ENCODE results near the gene CCL27. TPM values are rescaled to one million over a fixed set of nuclear protein-coding genes. Genes with fewer than 3 reads are reported as not detected.

The CCL27 gene
- total RNA-seq, 1 experiment from 2014 or later, result not detected

- Histone ChIP-seq H2AFZ (ENCODE audit: low read length) (no peak overlapping the region), H3K4me2 (ENCODE audit: low read depth, low read length, poor library complexity, severe bottlenecking) (no peak overlapping the region), H3K4me1 (ENCODE audit: low read length) (peaks cover 27% of the 10 kb centered on the region), H3K9me3 (ENCODE audit: low read length) (no peaks in the 10 kb centered on the region), H3K9ac (ENCODE audit: low read length) (no peak overlapping the region), H3K9me2 (replicated peaks; ENCODE audit: insufficient read depth, low read length) (no peaks in the 10 kb centered on the region), H3K27ac (ENCODE audit: low read length) (no peak overlapping the region), H3K36me3 (ENCODE audit: insufficient read depth, low read length) (peaks cover 10% of the 10 kb centered on the region; the same call in 1 of the 2 replicates), H3K4me3 (ENCODE audit: low read length) (no peak overlapping the region), H3K79me2 (ENCODE audit: low read length) (peaks cover 22% of the 10 kb centered on the region), H4K20me1 (ENCODE audit: insufficient read depth, low read depth, low read length) (peaks cover 18% of the 10 kb centered on the region), H3K27me3 (ENCODE audit: low read length) (no peaks in the 10 kb centered on the region)
- DNase-seq, result no peak
Measured at GRCh38 chr9:34633166-34633565, 29.3 kb downstream of the CCL27 start.

DNA sequence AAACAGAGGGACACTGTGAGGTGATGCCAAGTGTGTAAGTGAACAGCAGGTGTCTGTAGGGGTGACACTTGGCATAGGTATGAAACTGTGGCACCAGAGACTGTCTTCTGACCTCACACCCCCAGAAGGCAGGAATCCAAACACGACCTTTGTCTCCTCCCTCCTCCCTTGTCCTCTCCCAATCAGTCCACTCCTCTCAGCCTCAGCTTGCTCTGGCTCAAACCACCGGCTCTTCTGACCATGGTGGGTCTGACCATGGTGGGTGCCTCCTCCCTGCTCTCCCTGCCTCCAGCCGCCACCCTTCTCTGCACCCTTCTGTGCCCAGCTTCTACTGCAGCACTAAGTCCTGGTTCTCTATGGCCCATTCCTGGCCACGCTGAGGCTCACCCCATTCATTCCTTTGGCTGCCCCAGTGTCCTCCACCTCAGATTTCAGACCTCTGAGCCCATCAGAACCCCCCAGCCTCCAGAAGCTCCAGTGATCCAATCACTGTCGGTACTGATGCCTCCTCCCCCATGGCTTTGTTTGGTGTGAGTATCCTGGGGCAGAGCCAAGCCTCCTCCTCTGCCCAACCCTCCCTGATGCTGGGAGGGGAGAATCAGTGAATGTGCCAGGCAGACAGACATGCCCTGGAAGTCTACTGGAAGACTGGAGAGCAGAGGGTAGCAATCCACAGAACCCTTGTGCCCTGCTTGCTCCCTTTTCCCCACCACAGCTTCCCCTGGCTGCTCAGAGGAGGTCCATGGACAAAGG, 31.9 kb downstream of the CCL27 start:
- Histone ChIP-seq H3K9me2 (replicated peaks; ENCODE audit: insufficient read depth, low read length) (no peaks in the 10 kb centered on the region), H3K36me3 (ENCODE audit: insufficient read depth, low read length) (peaks cover 6% of the 10 kb centered on the region; the same call in 1 of the 2 replicates), H4K20me1 (ENCODE audit: insufficient read depth, low read depth, low read length) (peaks cover 13% of the 10 kb centered on the region), H3K4me1 (ENCODE audit: low read length) (peaks cover 12% of the 10 kb centered on the region), H3K79me2 (ENCODE audit: low read length) (peaks cover 4% of the 10 kb centered on the region; the same call in 1 of the 2 replicates), H3K4me3 (ENCODE audit: low read length) (no peak overlapping the region), H2AFZ (ENCODE audit: low read length) (no peak overlapping the region), H3K9me3 (ENCODE audit: low read length) (no peaks in the 10 kb centered on the region), H3K4me2 (ENCODE audit: low read depth, low read length, poor library complexity, severe bottlenecking) (no peak overlapping the region), H3K27ac (ENCODE audit: low read length) (no peak overlapping the region), H3K9ac (ENCODE audit: low read length) (no peak overlapping the region), H3K27me3 (ENCODE audit: low read length) (0 out of 2 replicates have a peak, but pooled peaks cover 4% of the 10 kb centered on the region)
- peak; percentile 38 for DNase-seq

GRCh38 chr9:34629491-34629808, 33.0 kb downstream of the CCL27 start:
- Histone ChIP-seq H3K4me1 (ENCODE audit: low read length) (peaks cover 7% of the 10 kb centered on the region), H4K20me1 (ENCODE audit: insufficient read depth, low read depth, low read length) (0 out of 2 replicates have a peak, but pooled peaks cover 3% of the 10 kb centered on the region), H3K4me2 (ENCODE audit: low read depth, low read length, poor library complexity, severe bottlenecking) (no peak overlapping the region), H3K27me3 (ENCODE audit: low read length) (0 out of 2 replicates have a peak, but pooled peaks cover 4% of the 10 kb centered on the region), H3K27ac (ENCODE audit: low read length) (no peak overlapping the region), H3K4me3 (ENCODE audit: low read length) (no peak overlapping the region; the same call in 1 of the 2 replicates), H3K9me2 (replicated peaks; ENCODE audit: insufficient read depth, low read length) (no peaks in the 10 kb centered on the region), H3K9ac (ENCODE audit: low read length) (no peak overlapping the region), H3K79me2 (ENCODE audit: low read length) (no peaks in the 10 kb centered on the region), H3K9me3 (ENCODE audit: low read length) (no peaks in the 10 kb centered on the region), H3K36me3 (ENCODE audit: insufficient read depth, low read length) (no peaks in the 10 kb centered on the region), H2AFZ (ENCODE audit: low read length) (no peak overlapping the region)
- DNase-seq, result peak; percentile 38

DNA sequence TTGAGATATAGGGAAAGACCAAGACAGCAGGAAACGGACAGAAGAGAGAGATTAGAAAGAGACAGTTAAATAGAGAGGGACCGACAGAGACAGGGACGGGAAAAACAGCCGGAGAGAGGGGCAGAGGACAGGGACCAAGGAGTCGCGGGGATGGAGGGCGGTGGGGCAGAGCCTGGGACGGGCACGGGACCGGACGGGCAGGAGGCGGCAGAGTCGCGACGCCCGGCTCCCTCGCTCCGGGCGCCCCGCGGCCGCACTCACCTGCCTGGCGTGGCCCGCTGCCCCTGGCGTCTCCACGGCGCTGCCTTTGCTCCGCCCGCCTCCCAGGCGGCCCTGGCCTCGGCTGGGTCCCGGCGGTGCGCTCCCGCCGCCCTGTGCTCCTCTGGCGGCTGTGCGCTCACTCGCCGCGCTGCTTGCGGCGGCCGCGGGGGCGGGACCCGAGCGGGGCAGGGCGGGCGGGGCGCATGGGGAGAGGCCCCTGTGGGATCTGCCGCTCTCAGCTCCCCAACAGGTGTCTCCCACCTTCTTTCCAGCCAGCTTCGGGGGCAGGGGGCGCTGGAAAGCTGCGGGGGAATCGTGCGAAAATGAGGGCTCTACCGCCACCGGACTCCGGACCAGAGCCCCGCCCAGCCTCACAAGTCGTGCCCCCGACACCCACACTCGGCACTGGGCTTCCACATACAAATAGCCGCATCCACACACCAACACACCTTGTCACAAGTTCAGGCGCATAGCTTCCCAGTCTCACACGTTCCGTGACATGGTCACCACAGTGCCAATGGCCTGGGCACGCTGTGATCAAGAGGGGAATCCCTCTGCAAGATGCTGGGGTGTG, 33.6 kb downstream of the CCL27 start, which contains the start of gene ARID3C:
TSS of gene ARID3C (minus strand) at position 411 of the 835 bp plus-strand sequence. CDS start 1,052 bp downstream, outside the sequence.
- Histone ChIP-seq H3K4me2 (ENCODE audit: low read depth, low read length, poor library complexity, severe bottlenecking) (peak within 1 kb of the TSS; percentile 38), H3K27me3 (ENCODE audit: low read length) (0 out of 2 replicates have a peak, but pooled peaks cover 4% of the 10 kb centered on the region), H3K9ac (ENCODE audit: low read length) (no peak within 1 kb of the TSS), H3K9me2 (replicated peaks; ENCODE audit: insufficient read depth, low read length) (no peaks in the 10 kb centered on the region), H4K20me1 (ENCODE audit: insufficient read depth, low read depth, low read length) (0 out of 2 replicates have a peak, but pooled peaks cover 3% of the 10 kb centered on the region), H3K27ac (ENCODE audit: low read length) (no peak within 1 kb of the TSS), H3K36me3 (ENCODE audit: insufficient read depth, low read length) (no peaks in the 10 kb centered on the region), H3K9me3 (ENCODE audit: low read length) (no peaks in the 10 kb centered on the region), H3K4me1 (ENCODE audit: low read length) (peaks cover 7% of the 10 kb centered on the region), H3K79me2 (ENCODE audit: low read length) (no peaks in the 10 kb centered on the region), H2AFZ (ENCODE audit: low read length) (no peak within 1 kb of the TSS), H3K4me3 (ENCODE audit: low read length) (peak within 1 kb of the TSS; percentile 16; the same call in 1 of the 2 replicates)
- DNase-seq, result peak; percentile 37

DNA sequence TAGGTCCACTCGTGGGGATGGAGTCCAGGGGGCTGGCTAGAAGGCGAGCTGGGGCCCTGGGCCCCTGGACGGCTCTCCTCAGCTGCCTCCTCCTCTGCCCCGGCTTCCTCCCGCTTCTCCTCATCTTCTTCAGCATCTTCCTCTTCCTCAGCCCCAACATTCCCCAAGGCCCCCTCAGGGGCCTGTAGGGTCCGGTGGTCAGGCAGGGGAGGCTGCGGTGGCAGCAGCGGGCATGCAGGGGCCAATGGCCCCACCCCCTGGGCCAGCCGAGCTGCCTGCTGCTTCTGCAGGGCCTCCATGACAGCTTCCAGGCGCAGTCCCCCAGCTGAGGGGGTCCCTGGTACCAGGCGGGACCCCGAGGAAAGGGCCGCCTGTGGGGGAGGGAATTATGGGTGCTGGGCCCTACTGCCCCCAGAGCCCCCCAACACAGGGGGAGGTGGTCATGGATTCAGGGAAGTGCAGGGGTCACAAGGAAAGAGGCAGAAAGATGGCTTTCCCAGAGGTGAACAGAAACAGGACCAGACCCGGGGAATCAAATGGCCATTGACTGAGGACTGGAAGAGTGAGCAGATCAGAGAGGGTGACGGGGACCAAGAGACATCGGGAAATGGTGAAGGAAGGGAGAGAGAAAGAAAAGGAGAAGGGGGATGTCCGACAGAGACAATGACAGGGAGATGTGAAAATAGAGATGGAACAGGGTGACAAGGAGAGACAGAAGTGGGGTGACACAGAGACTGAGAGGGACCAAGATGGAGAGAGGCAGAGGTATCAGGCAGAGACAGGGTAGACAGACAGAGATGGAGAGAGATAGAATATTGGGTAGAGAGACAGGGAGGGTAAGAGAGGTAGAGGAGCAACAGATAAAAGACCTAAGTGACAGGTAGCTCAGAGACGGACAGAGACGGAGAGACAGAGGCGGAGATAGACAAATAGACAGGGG, 34.5 kb downstream of the CCL27 start:
- Histone ChIP-seq H3K4me3 (ENCODE audit: low read length) (peak overlapping the region; percentile 16; the same call in 1 of the 2 replicates), H3K27me3 (ENCODE audit: low read length) (0 out of 2 replicates have a peak, but pooled peaks cover 4% of the 10 kb centered on the region), H3K9ac (ENCODE audit: low read length) (no peak overlapping the region), H3K4me1 (ENCODE audit: low read length) (peaks cover 7% of the 10 kb centered on the region), H2AFZ (ENCODE audit: low read length) (no peak overlapping the region), H3K36me3 (ENCODE audit: insufficient read depth, low read length) (no peaks in the 10 kb centered on the region), H3K9me3 (ENCODE audit: low read length) (no peaks in the 10 kb centered on the region), H4K20me1 (ENCODE audit: insufficient read depth, low read depth, low read length) (0 out of 2 replicates have a peak, but pooled peaks cover 3% of the 10 kb centered on the region), H3K79me2 (ENCODE audit: low read length) (no peaks in the 10 kb centered on the region), H3K9me2 (replicated peaks; ENCODE audit: insufficient read depth, low read length) (no peaks in the 10 kb centered on the region), H3K27ac (ENCODE audit: low read length) (no peak overlapping the region), H3K4me2 (ENCODE audit: low read depth, low read length, poor library complexity, severe bottlenecking) (peak overlapping the region; percentile 38)
- no peak for DNase-seq

DNA sequence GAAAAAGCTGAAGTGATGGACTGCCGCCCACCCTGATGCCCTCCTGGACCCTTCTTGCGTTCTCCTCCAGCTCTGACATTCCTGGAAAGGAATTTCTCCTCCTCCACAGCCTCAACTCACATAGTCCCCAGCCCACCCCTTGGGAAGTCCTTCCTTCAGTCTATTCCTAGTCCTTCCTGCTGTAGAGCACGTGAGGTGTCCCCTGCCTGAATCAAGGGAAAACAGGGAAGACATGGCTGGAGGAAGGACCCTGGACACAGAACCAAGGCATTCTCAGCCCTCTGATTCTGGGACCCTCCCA, 37.3 kb downstream of the CCL27 start:
- H3K36me3 ChIP-seq (ENCODE audit: insufficient read depth, low read length), result no peaks in the 10 kb centered on the region
- no peak overlapping the region for H2AFZ ChIP-seq (ENCODE audit: low read length)
- H3K9ac ChIP-seq (ENCODE audit: low read length), result no peak overlapping the region
- H3K79me2 ChIP-seq (ENCODE audit: low read length), result peaks cover under 1% of the 10 kb centered on the region; the same call in 1 of the 2 replicates
- DNase-seq, result no peak
- H4K20me1 ChIP-seq (ENCODE audit: insufficient read depth, low read depth, low read length), result 0 out of 2 replicates have a peak, but pooled peaks cover 2% of the 10 kb centered on the region
- H3K9me2 ChIP-seq (replicated peaks; ENCODE audit: insufficient read depth, low read length), result no peaks in the 10 kb centered on the region
- no peak overlapping the region for H3K4me3 ChIP-seq (ENCODE audit: low read length)
- H3K4me2 ChIP-seq (ENCODE audit: low read depth, low read length, poor library complexity, severe bottlenecking), result no peak overlapping the region
- 0 out of 2 replicates have a peak, but pooled peaks cover 4% of the 10 kb centered on the region for H3K27me3 ChIP-seq (ENCODE audit: low read length)
- H3K9me3 ChIP-seq (ENCODE audit: low read length), result no peaks in the 10 kb centered on the region
- H3K27ac ChIP-seq (ENCODE audit: low read length), result no peak overlapping the region
- H3K4me1 ChIP-seq (ENCODE audit: low read length), result peaks cover 12% of the 10 kb centered on the region

GRCh38 chr9:34624475-34625185, 37.8 kb downstream of the CCL27 start:
- no peak overlapping the region for H3K9ac ChIP-seq (ENCODE audit: low read length)
- H3K36me3 ChIP-seq (ENCODE audit: insufficient read depth, low read length), result no peaks in the 10 kb centered on the region
- peaks cover 15% of the 10 kb centered on the region for H3K4me1 ChIP-seq (ENCODE audit: low read length)
- no peak overlapping the region for H3K4me2 ChIP-seq (ENCODE audit: low read depth, low read length, poor library complexity, severe bottlenecking)
- DNase-seq, result no peak
- H2AFZ ChIP-seq (ENCODE audit: low read length), result no peak overlapping the region
- no peak overlapping the region for H3K4me3 ChIP-seq (ENCODE audit: low read length)
- H3K9me3 ChIP-seq (ENCODE audit: low read length), result no peaks in the 10 kb centered on the region
- peaks cover 5% of the 10 kb centered on the region for H3K79me2 ChIP-seq (ENCODE audit: low read length)
- H3K27ac ChIP-seq (ENCODE audit: low read length), result no peak overlapping the region
- H4K20me1 ChIP-seq (ENCODE audit: insufficient read depth, low read depth, low read length), result no peaks in the 10 kb centered on the region
- 0 out of 2 replicates have a peak, but pooled peaks cover 4% of the 10 kb centered on the region for H3K27me3 ChIP-seq (ENCODE audit: low read length)
- H3K9me2 ChIP-seq (replicated peaks; ENCODE audit: insufficient read depth, low read length), result no peaks in the 10 kb centered on the region
